Neural crest cell (in vitro differentiated cells): ENCODE results near the gene CRHBP. TPM values are rescaled to one million over a fixed set of nuclear protein-coding genes. Genes with fewer than 3 reads are reported as not detected.

Source experiments
- DNase-seq: peaks from one replicate; pipeline ENCODE4 v3.0.0; 2021; ENCODE audit warnings: low read depth, mixed read lengths, low spot score
- H3K27ac Mint-ChIP-seq: one replicate; pipeline ENCODE4 v1.8.0; 2021; ENCODE audit warnings: mild to moderate bottlenecking, mixed read lengths; ENCODE audit not compliant: unreplicated experiment
- H3K27me3 Mint-ChIP-seq: 2 replicates; pipeline ENCODE4 v1.8.0; 2021; ENCODE audit warnings: low read depth, mild to moderate bottlenecking, mixed read lengths
- H3K36me3 Mint-ChIP-seq: 2 replicates; pipeline ENCODE4 v1.8.0; 2021; ENCODE audit warnings: low read depth, mild to moderate bottlenecking, mixed read lengths
- H3K4me1 Mint-ChIP-seq: 2 replicates; pipeline ENCODE4 v1.8.0; 2021; ENCODE audit warnings: mixed read lengths
- H3K4me3 Mint-ChIP-seq: one replicate; pipeline ENCODE4 v1.8.0; 2021; ENCODE audit warnings: mild to moderate bottlenecking, mixed read lengths
- H3K9me3 Mint-ChIP-seq: 2 replicates; pipeline ENCODE4 v1.8.0; 2021; ENCODE audit warnings: mixed read lengths
- total RNA-seq: library from RNA; stranded (reverse); gene quantifications from 2 replicates; pipeline ENCODE4 v1.2.1, GENCODE V29; 2021
- TF ChIP-seq, protein P1 (sequence below): fragments of 200-600 bp; sonication (generic); conservative IDR thresholded peaks from 2 replicates; pipeline ENCODE4 v1.5.0; 2021; ENCODE audit warnings: antibody characterized with exemption, mild to moderate bottlenecking

The CRHBP gene
- total RNA-seq, 1 donor from 2014 or later: 0.21 TPM

DNA sequence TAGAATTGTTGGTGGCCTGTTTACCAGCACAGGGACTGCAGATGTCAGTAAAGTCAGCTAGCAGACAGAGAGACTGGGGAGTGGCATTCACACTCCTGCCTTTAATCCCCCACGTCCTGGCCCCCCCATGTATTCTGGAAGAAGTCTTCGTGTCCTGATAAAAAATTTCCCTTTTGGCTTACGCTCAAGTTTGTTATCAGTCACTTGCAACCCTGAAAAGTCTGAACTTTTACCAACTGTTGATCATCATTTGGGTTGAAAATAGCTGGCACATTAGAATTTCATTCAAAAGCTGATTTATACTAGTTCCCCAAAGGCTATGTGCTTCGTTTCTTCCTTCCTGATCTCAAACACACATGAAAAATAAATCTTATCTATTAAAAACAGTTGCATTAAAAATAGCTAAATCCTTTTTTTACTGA lies 5.8 kb upstream of the CRHBP start:
- H3K4me3 Mint-ChIP-seq: no peak overlapping the region
- H3K27ac Mint-ChIP-seq: no peak overlapping the region
- peaks cover 23% of the 10 kb centered on the region for H3K27me3 Mint-ChIP-seq
- no peak for DNase-seq
- TF ChIP-seq, protein P1, sequence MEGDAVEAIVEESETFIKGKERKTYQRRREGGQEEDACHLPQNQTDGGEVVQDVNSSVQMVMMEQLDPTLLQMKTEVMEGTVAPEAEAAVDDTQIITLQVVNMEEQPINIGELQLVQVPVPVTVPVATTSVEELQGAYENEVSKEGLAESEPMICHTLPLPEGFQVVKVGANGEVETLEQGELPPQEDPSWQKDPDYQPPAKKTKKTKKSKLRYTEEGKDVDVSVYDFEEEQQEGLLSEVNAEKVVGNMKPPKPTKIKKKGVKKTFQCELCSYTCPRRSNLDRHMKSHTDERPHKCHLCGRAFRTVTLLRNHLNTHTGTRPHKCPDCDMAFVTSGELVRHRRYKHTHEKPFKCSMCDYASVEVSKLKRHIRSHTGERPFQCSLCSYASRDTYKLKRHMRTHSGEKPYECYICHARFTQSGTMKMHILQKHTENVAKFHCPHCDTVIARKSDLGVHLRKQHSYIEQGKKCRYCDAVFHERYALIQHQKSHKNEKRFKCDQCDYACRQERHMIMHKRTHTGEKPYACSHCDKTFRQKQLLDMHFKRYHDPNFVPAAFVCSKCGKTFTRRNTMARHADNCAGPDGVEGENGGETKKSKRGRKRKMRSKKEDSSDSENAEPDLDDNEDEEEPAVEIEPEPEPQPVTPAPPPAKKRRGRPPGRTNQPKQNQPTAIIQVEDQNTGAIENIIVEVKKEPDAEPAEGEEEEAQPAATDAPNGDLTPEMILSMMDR: no peak
- H3K36me3 Mint-ChIP-seq: no peaks in the 10 kb centered on the region
- H3K4me1 Mint-ChIP-seq: peaks cover 5% of the 10 kb centered on the region
- H3K9me3 Mint-ChIP-seq: no peaks in the 10 kb centered on the region

GRCh38 chr5:76953551-76954382 lies 922 bp downstream of the CRHBP start:
- TF ChIP-seq, protein P1: peak; percentile 27
- no peak overlapping the region for H3K27ac Mint-ChIP-seq

GRCh38 chr5:76954383-76954763 lies 1.5 kb downstream of the CRHBP start:
- H3K9me3 Mint-ChIP-seq: no peaks in the 10 kb centered on the region
- TF ChIP-seq, protein P1: no peak
- H3K27ac Mint-ChIP-seq: no peak overlapping the region
- no peak for DNase-seq
- no peaks in the 10 kb centered on the region for H3K36me3 Mint-ChIP-seq
- peak overlapping the region; percentile 51 for H3K4me3 Mint-ChIP-seq
- peaks cover 68% of the 10 kb centered on the region for H3K27me3 Mint-ChIP-seq
- H3K4me1 Mint-ChIP-seq: no peaks in the 10 kb centered on the region

More at GRCh38 chr5:76953551-76954382, 922 bp downstream of the CRHBP start:
- no peaks in the 10 kb centered on the region for H3K9me3 Mint-ChIP-seq
- peak; percentile 8 for DNase-seq
- H3K36me3 Mint-ChIP-seq: no peaks in the 10 kb centered on the region
- peaks cover 64% of the 10 kb centered on the region for H3K27me3 Mint-ChIP-seq
- H3K4me3 Mint-ChIP-seq: peak overlapping the region; percentile 52
- H3K4me1 Mint-ChIP-seq: no peaks in the 10 kb centered on the region

GRCh38 chr5:76956033-76956432 lies 3.2 kb downstream of the CRHBP start:
- Mint-ChIP-seq H3K27ac (no peak overlapping the region), H3K9me3 (no peaks in the 10 kb centered on the region), H3K4me3 (no peak overlapping the region), H3K36me3 (no peaks in the 10 kb centered on the region), H3K27me3 (peaks cover 68% of the 10 kb centered on the region), H3K4me1 (no peaks in the 10 kb centered on the region)
- TF ChIP-seq, protein P1: no peak
- DNase-seq: no peak

GRCh38 chr5:76958991-76959767 lies 6.3 kb downstream of the CRHBP start:
- no peak overlapping the region for H3K27ac Mint-ChIP-seq
- peaks cover 39% of the 10 kb centered on the region for H3K27me3 Mint-ChIP-seq
- DNase-seq: no peak
- TF ChIP-seq, protein P1: no peak
- no peaks in the 10 kb centered on the region for H3K36me3 Mint-ChIP-seq
- H3K4me1 Mint-ChIP-seq: no peaks in the 10 kb centered on the region
- no peak overlapping the region for H3K4me3 Mint-ChIP-seq
- H3K9me3 Mint-ChIP-seq: no peaks in the 10 kb centered on the region
